GM10847 (cell line): ENCODE results near the gene ZWILCH.

Source experiments
- POLR2A ChIP-seq: IDR thresholded peaks from 2 replicates; pipeline ENCODE4 v1.6.1; 2011; ENCODE audit not compliant: insufficient read length; ENCODE audit errors: extremely low read depth

ZWILCH gene

DNA sequence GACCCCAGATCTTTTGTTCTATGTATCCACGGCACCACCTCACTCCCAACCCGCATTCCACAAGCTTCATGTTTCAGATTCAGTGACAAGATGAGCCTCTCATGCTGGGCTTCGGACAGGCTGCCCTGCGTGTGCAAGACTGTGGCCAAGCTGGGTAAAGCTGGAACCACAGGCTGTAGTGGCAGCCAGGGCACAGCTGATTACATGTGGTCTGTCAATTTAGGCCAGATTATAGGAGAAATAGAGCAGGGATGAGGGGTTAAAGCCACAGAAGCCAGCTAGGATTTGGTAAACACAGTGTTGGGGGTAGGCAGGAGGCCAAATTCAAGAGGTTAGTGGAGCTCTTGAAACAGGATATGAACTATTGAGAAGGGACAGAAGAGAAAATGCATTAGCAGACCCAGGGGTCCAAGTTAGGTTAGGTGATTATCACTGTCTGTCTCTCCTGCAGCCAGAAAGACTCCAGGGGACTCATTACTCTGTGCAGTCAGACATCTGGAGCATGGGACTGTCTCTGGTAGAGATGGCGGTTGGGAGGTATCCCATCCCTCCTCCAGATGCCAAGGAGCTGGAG is 20.5 kb upstream of the ZWILCH start:
- no peak for TF ChIP-seq POLR2A

DNA sequence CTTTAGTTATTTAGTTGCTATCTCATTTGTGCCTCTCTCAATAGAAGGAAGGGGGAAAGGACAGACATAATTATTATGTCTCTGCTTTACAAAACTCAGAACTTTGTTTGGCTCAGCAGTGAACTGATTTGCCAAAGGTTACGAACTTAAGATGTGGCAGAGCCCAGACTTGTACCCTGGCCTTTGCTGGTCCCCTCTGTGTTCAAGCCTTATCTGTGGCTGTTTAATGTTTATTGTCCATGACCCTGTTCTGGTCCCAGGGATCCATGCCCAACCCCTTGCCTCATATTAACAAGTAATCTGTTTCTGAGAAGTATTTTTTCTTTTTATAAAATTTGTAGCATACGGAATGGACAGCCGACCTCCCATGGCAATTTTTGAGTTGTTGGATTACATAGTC is 18.2 kb upstream of the ZWILCH start:
- no peak for TF ChIP-seq POLR2A

GRCh38 chr15:66488525-66488924 is 16.6 kb upstream of the ZWILCH start:
- TF ChIP-seq POLR2A: no peak

GRCh38 chr15:66489179-66489791 is 15.8 kb upstream of the ZWILCH start:
- no peak for TF ChIP-seq POLR2A

- TF ChIP-seq POLR2A: no peak
Observed at GRCh38 chr15:66491846-66492245, 13.3 kb upstream of the ZWILCH start.

- TF ChIP-seq POLR2A: no peak
Observed at GRCh38 chr15:66494262-66494661, 10.9 kb upstream of the ZWILCH start.

- no peak for TF ChIP-seq POLR2A
Observed at GRCh38 chr15:66496951-66497501, 8.1 kb upstream of the ZWILCH start.

DNA sequence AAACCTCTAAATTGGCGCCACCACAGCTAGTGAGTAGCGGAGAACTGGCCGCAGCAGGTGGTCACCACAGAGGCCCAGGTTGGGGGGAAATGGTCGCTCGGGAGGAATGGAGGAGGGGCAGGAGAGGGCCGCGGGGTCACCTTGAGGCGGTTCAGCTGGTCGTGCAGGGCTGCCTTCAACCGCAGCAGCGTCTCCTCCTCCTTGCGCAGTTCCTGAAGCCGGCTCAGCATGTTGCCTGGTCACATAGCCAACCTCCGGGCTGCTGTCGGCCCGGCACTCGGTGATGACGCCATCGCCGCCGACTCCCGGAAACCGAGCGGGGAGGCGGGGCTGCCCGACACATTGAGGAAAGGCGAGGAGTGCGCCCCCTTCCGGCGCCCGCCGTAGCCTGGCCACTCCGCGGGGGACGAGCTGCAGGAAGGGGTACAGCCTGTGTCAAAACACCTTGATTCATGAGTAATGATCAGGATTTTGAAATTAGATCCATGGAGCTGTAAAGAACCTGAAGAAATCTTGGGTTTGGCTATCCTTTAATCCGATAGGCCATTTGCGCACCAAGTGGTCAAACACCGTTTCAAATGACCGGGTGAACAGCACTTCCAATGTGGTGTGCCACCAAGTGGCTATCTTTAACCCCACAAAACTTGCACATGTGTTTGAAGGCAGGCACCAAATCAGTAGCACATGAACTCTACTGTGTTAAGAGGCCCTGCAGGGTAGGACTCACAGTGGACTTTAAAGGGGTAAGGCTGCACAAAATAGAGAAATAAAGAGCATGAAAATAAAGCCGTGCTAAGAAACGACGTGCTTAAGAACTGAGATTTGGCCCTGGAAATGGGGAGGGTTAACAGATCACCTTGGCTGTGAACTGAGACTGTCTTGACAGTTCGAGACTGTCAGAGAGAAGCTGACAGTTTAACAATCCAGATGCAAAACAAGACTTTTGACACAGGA is 7.3 kb upstream of the ZWILCH start, which contains the start of gene SNAPC5:
Gene SNAPC5, minus strand, starts transcription at position 261 of the 954 bp plus-strand sequence. Its CDS starts 31 bp downstream, at position 230.
- peak; percentile 81 for TF ChIP-seq POLR2A

GRCh38 chr15:66498501-66499386 is 6.4 kb upstream of the ZWILCH start:
- no peak for TF ChIP-seq POLR2A

GRCh38 chr15:66502491-66502890 is 2.6 kb upstream of the ZWILCH start:
- no peak for TF ChIP-seq POLR2A

DNA sequence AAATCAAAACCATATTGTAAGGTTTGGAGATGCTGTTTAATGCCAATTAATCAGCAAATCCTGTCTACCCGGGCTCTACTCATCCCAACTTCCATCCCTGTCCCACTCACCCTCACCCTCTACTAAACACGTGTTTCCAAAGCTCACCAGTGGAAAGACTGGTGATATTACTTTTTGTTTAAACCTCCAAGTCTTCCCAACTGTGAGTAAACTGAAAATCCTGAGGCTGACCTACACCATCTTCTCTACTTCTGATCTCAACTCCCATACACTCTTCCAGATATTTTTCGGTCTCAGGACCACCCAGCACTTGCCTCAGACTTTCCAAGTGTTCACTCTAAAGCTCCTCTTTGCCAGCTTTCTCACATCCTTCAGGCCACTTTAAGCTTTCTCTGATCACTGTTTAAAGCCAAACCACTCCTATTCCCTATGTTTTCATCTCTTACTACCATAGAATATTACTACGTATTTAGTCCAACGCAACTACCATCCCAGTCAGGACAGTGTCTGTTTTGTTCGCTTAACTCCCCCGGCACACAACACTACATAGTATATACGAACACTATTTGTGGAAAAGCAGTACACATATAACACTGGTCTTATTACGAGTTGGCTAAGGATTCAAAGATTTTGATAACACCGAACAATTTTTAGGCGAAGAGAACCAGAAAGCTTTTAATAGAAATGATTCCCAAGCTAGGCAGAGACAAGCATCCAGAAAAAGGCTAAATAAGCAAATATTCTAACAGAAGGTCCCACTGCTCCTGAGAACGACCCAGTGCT is 1.2 kb upstream of the ZWILCH start:
- TF ChIP-seq POLR2A: no peak

GRCh38 chr15:66505430-66505811 is 295 bp downstream of the ZWILCH start:
- TF ChIP-seq POLR2A: no peak

- no peak for TF ChIP-seq POLR2A
Observed at GRCh38 chr15:66505818-66506217, 692 bp downstream of the ZWILCH start.
